HG03045 (cell line): ENCODE results near the gene JMJD1C.
A peak's percentile ranks its signal among the peaks of the same experiment; 100 is the strongest.
"Not testable (repeated sequence)": the region's sequence is repeated elsewhere in the genome, so short reads cannot be mapped to it uniquely, and the experiment has no call there.

Source experiments
- ATAC-seq: cut with Tn5 transposase; IDR thresholded peaks from one replicate; pipeline ENCODE4 v1.9.1; 2021; ENCODE audit warnings: mild to moderate bottlenecking, moderate library complexity; ENCODE audit not compliant: unreplicated experiment

JMJD1C gene

GRCh38 chr10:63236113-63236935, 229.5 kb downstream of the JMJD1C start:
- ATAC-seq: peak; percentile 88

- not testable (repeated sequence) for ATAC-seq
These were observed 230.6 kb downstream of the JMJD1C start for GRCh38 chr10:63235136-63235535.

- ATAC-seq: no peak
These were observed 236.6 kb downstream of the JMJD1C start for GRCh38 chr10:63229161-63229560.

GRCh38 chr10:63228237-63228636, 237.5 kb downstream of the JMJD1C start:
- no peak for ATAC-seq

- ATAC-seq: peak; percentile 50
These were observed 238.4 kb downstream of the JMJD1C start for GRCh38 chr10:63227207-63227895.

GRCh38 chr10:63224241-63224640, 241.5 kb downstream of the JMJD1C start:
- ATAC-seq: no peak

- ATAC-seq: no peak
These were observed 243.8 kb downstream of the JMJD1C start for GRCh38 chr10:63221950-63222349.

- ATAC-seq: no peak
These were observed 246.0 kb downstream of the JMJD1C start for GRCh38 chr10:63219749-63220148.

GRCh38 chr10:63217120-63217605, 248.6 kb downstream of the JMJD1C start:
- peak; percentile 66 for ATAC-seq

- no peak for ATAC-seq
These were observed 251.2 kb downstream of the JMJD1C start for GRCh38 chr10:63214571-63214970.

- no peak for ATAC-seq
These were observed 252.3 kb downstream of the JMJD1C start for GRCh38 chr10:63213489-63213888.

- no peak for ATAC-seq
These were observed 255.1 kb downstream of the JMJD1C start for GRCh38 chr10:63210611-63211196.

- ATAC-seq: no peak
These were observed 256.1 kb downstream of the JMJD1C start for GRCh38 chr10:63209705-63210104.

GRCh38 chr10:63208986-63209385, 256.8 kb downstream of the JMJD1C start:
- no peak for ATAC-seq

- ATAC-seq: no peak
These were observed 258.6 kb downstream of the JMJD1C start for GRCh38 chr10:63206997-63207811.

- no peak for ATAC-seq
These were observed 259.2 kb downstream of the JMJD1C start for GRCh38 chr10:63206576-63206975.

GRCh38 chr10:63205421-63205820, 260.4 kb downstream of the JMJD1C start:
- ATAC-seq: no peak

GRCh38 chr10:63204667-63205391, 260.9 kb downstream of the JMJD1C start:
- ATAC-seq: peak; percentile 47

- ATAC-seq: no peak
These were observed 264.7 kb downstream of the JMJD1C start for GRCh38 chr10:63201118-63201517.

- no peak for ATAC-seq
These were observed 265.3 kb downstream of the JMJD1C start for GRCh38 chr10:63200431-63200830.
